CD8-positive, alpha-beta memory T cell (primary cell): ENCODE measurements around the gene KLHL25. TPM values are rescaled to one million over a fixed set of nuclear protein-coding genes. Genes with fewer than 3 reads are reported as not detected.
A peak's percentile ranks its signal among the peaks of the same experiment; 100 is the strongest.

Experiments used
- CTCF ChIA-PET: fragments of 350-600 bp; sonication (Branson Sonifier 250); formaldehyde crosslinking; loops from one replicate; lab custom pipeline; 2021; ENCODE audit warnings: antibody characterized with exemption; lab: Charles Lee
- POLR2A ChIA-PET: fragments of 350-600 bp; sonication (Branson Sonifier 250); formaldehyde crosslinking; loops from one replicate; lab custom pipeline; 2021; ENCODE audit warnings: antibody characterized with exemption; lab: Charles Lee
- DNase-seq, 5 donors: peaks; one replicate each; pipeline versions ENCODE4 v3.0.0 to v3.0.0-alpha.2; 2020 to 2022; ENCODE audit warnings: mixed read lengths in 1 of 5
- H3K27ac ChIP-seq: one replicate; pipeline ENCODE4 v1.7.0; 2013; ENCODE audit warnings: low read depth, mild to moderate bottlenecking, low read length, moderate library complexity
- H3K27me3 ChIP-seq: 2 replicates; pipeline ENCODE4 v1.7.0; 2013; ENCODE audit warnings: low read length, mild to moderate bottlenecking; ENCODE audit not compliant: insufficient read depth, poor library complexity, severe bottlenecking
- H3K36me3 ChIP-seq: 2 replicates; pipeline ENCODE4 v1.7.0; 2013; ENCODE audit warnings: mild to moderate bottlenecking, low read length, moderate library complexity; ENCODE audit not compliant: insufficient read depth
- H3K4me1 ChIP-seq: 2 replicates; pipeline ENCODE4 v1.7.0; 2013; ENCODE audit warnings: mild to moderate bottlenecking, low read length, moderate library complexity; ENCODE audit not compliant: insufficient read depth
- H3K4me3 ChIP-seq: 2 replicates; pipeline ENCODE4 v1.7.0; 2013; ENCODE audit warnings: mild to moderate bottlenecking, low read length
- H3K9me3 ChIP-seq: 2 replicates; pipeline ENCODE4 v1.7.0; 2013; ENCODE audit warnings: mild to moderate bottlenecking, low read length
- H3K27ac Mint-ChIP-seq, 8 donors: one replicate each; pipeline ENCODE4 v1.8.0; 2020 to 2021; ENCODE audit warnings: mixed read lengths in 8 of 8, mild to moderate bottlenecking in 6 of 8, inconsistent platforms in 3 of 8, moderate library complexity in 3 of 8
- H3K27me3 Mint-ChIP-seq, 2 donors: one replicate each; pipeline ENCODE4 v1.8.0; 2020 to 2021; ENCODE audit warnings: mixed read lengths in 2 of 2, mild to moderate bottlenecking in 1 of 2, moderate library complexity in 1 of 2
- H3K36me3 Mint-ChIP-seq, 3 donors: one replicate each; pipeline ENCODE4 v1.8.0; 2020 to 2021; ENCODE audit warnings: mixed read lengths in 3 of 3, inconsistent platforms in 1 of 3, mild to moderate bottlenecking in 1 of 3
- H3K4me1 Mint-ChIP-seq, 3 donors: one replicate each; pipeline ENCODE4 v1.8.0; 2020 to 2021; ENCODE audit warnings: mixed read lengths in 3 of 3, inconsistent platforms in 1 of 3, mild to moderate bottlenecking in 1 of 3
- H3K4me3 Mint-ChIP-seq, 7 donors: one replicate each; pipeline ENCODE4 v1.8.0; 2020 to 2021; ENCODE audit warnings: mixed read lengths in 7 of 7, mild to moderate bottlenecking in 6 of 7, moderate library complexity in 4 of 7, inconsistent platforms in 2 of 7
- H3K9me3 Mint-ChIP-seq, 5 donors: one replicate each; pipeline ENCODE4 v1.8.0; 2020 to 2022; ENCODE audit warnings: mixed read lengths in 5 of 5, mild to moderate bottlenecking in 3 of 5, moderate library complexity in 2 of 5, inconsistent platforms in 1 of 5
- polyA plus RNA-seq: library from polyadenylated mRNA; unstranded; fragments of 300-500 nt; fragmentation: Illumina TruSeq; gene quantifications from one replicate; pipeline ENCODE4 v1.2.3, GENCODE V29; 2021
- total RNA-seq, 2 experiments: library from RNA; stranded (reverse); gene quantifications; one replicate each; pipeline ENCODE4 v1.2.3, GENCODE V29; 2021

KLHL25 gene
- total and polyA plus RNA-seq, 3 experiments from 2014 or later = 0.75 to 5.4 (median 5.1) TPM

DNA sequence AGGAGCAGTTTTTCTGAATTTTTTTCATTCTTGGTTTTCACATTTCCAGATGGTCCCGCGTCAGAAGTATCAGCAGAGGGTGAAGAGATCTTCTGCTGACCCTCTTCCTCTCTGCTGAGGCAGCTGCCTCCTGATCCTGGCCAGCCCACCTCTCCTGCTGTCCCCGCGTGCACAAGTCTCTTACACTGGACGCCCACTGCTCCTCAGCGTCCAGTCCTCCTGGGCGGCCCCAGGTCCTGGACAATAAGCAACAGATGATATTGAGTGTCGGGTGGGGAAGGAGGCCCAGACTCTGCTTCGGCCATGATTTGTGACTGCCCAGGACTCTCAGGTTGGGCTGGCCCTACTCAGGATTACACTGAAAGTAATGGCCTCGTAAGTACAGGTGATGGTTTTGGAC lies 50.1 kb downstream of the KLHL25 start:
- Histone ChIP-seq H3K9me3 (no peaks in the 10 kb centered on the region), H3K4me3 (no peak overlapping the region), H3K4me1 (no peaks in the 10 kb centered on the region), H3K27me3 (no peaks in the 10 kb centered on the region), H3K36me3 (peaks cover 80% of the 10 kb centered on the region), H3K27ac (no peak overlapping the region)
- no peak for DNase-seq
- H3K27ac Mint-ChIP-seq = peak overlapping the region in 2 of 8 donors; percentile 45 to 75
- peaks cover 0 to 99% (median 26%) of the 10 kb centered on the region in 3 donors for H3K36me3 Mint-ChIP-seq
- ChIA-PET POLR2A (no interaction called here), CTCF (no interaction called here)
- H3K9me3 Mint-ChIP-seq = peaks cover 0 to 1% (median 0%) of the 10 kb centered on the region in 5 donors
- H3K27me3 Mint-ChIP-seq = no peaks in the 10 kb centered on the region
- H3K4me1 Mint-ChIP-seq = peaks cover 0 to 7% (median 5%) of the 10 kb centered on the region in 3 donors
- H3K4me3 Mint-ChIP-seq = no peak overlapping the region

DNA sequence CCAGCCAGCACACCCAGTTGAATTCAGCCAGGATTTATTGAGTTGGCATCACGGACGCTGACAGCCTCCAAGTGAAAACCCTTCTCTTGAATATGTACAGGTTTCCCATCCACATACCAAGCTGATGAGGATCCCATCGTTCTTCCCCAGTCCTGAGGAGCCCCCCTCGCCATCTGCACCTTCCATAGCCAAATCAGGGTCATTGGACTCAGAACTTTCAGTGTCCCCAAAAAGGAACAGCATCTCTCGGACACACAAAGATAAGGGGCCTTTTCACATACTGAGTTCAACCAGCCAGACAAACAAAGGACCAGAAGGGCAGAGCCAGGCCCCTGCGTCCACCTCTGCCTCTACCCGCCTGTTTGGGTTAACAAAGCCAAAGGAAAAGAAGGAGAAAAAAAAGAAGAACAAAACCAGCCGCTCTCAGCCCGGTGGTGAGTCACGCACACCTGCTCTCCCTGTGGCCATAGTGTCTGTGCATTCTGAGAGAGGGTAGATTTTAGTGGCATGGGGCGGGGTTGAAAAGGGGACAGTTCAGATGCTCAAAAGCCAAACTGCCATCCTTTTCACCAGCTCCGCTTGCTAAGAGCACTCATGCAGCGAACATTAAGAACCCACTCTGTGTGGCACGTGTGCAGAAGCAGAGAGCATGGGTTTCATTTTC lies 51.2 kb downstream of the KLHL25 start:
- no peaks in the 10 kb centered on the region for H3K27me3 Mint-ChIP-seq
- H3K4me3 Mint-ChIP-seq = no peak overlapping the region
- Histone ChIP-seq H3K4me3 (no peak overlapping the region), H3K9me3 (no peaks in the 10 kb centered on the region), H3K36me3 (peaks cover 84% of the 10 kb centered on the region), H3K27me3 (no peaks in the 10 kb centered on the region), H3K4me1 (no peaks in the 10 kb centered on the region), H3K27ac (no peak overlapping the region)
- ChIA-PET POLR2A (no interaction called here), CTCF (interaction anchor here (1.1 to 3.6 kb wide), 3 partner anchors 14 to 97 kb away, joined by 3 to 20 read pairs (median 7); no protein-coding TSS in a partner anchor)
- peaks cover 3 to 5% (median 3%) of the 10 kb centered on the region in 3 donors for H3K4me1 Mint-ChIP-seq
- DNase-seq = no peak
- H3K36me3 Mint-ChIP-seq = peaks cover 0 to 98% (median 30%) of the 10 kb centered on the region in 3 donors
- H3K27ac Mint-ChIP-seq = peak overlapping the region in 5 of 8 donors; percentile 5 to 75 (median 61)
- H3K9me3 Mint-ChIP-seq = peaks cover 0 to 1% (median 0%) of the 10 kb centered on the region in 5 donors

DNA sequence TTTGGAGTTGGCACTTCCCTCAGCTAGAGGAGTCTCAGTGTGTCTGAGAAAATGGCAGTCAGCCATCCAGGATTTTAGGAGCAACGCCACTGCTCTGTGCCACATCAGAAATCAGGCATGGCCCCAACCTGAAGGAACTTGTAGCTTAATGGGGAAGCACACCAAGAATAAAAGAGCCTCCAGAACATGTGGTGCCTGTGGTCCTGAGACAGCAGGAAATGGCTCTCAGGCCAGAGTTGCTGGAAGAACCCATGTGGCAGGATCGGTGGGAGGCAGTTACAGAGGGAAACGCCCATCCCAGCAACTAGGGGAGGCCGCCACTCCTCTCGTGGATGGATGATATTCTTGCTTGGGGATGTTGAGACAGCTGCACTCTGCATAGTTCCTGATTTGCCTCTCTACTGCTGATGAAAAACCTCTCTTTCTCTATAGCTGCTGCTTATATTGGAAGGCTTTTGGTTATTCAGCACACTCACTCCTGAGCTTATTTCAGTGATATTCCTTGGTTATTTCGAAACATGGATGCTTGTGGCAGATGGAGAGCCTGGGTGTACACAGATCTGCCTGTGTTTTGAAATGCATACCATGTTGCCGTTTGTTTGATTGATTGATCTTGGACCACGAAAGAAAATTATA lies 52.4 kb downstream of the KLHL25 start:
- peaks cover 0 to 97% (median 30%) of the 10 kb centered on the region in 3 donors for H3K36me3 Mint-ChIP-seq
- H3K27me3 ChIP-seq = no peaks in the 10 kb centered on the region
- no peaks in the 10 kb centered on the region for H3K9me3 Mint-ChIP-seq
- no peak overlapping the region for H3K4me3 ChIP-seq
- peak overlapping the region in 5 of 8 donors; percentile 26 to 85 (median 69) for H3K27ac Mint-ChIP-seq
- CTCF ChIA-PET = interaction anchor here (1.2 to 3.6 kb wide), 4 partner anchors 11 to 99 kb away, joined by 3 to 20 read pairs (median 7); no protein-coding TSS in a partner anchor
- H3K4me3 Mint-ChIP-seq = no peak overlapping the region
- H3K36me3 ChIP-seq = peaks cover 76% of the 10 kb centered on the region
- peaks cover 3 to 5% (median 3%) of the 10 kb centered on the region in 3 donors for H3K4me1 Mint-ChIP-seq
- no peaks in the 10 kb centered on the region for H3K27me3 Mint-ChIP-seq
- H3K9me3 ChIP-seq = no peaks in the 10 kb centered on the region
- H3K27ac ChIP-seq = no peak overlapping the region
- POLR2A ChIA-PET = no interaction called here
- DNase-seq = no peak
- H3K4me1 ChIP-seq = no peaks in the 10 kb centered on the region

DNA sequence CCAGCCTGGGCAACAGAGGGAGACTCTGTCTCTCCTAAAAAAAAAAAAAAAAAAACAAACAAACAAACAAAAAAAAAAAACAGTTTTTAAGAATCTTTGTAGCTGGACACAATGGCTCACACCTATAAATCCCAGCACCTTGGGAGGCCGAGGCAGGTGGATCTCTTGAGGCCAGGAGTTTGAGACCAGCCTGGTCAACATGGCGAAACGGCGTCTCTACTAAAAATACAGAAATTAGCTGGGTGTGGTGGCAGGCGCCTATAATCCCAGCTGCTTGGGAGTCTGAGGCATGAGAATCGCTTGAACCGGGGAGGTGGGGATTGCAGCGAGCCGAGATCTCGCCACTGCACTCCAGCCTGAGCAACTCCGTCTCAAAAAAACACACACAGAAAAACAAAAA lies 53.1 kb downstream of the KLHL25 start:
- H3K27ac Mint-ChIP-seq = peak overlapping the region in 3 of 8 donors; percentile 33 to 50 (median 42)
- Histone ChIP-seq H3K4me3 (no peak overlapping the region), H3K27ac (no peak overlapping the region), H3K36me3 (peaks cover 76% of the 10 kb centered on the region), H3K27me3 (no peaks in the 10 kb centered on the region), H3K4me1 (no peaks in the 10 kb centered on the region), H3K9me3 (no peaks in the 10 kb centered on the region)
- CTCF ChIA-PET = interaction anchor here (1.2 to 3.6 kb wide), 3 partner anchors 11 to 99 kb away, joined by 3 to 20 read pairs (median 7); no protein-coding TSS in a partner anchor
- no peaks in the 10 kb centered on the region for H3K27me3 Mint-ChIP-seq
- no peaks in the 10 kb centered on the region for H3K9me3 Mint-ChIP-seq
- POLR2A ChIA-PET = no interaction called here
- peaks cover 0 to 96% (median 26%) of the 10 kb centered on the region in 3 donors for H3K36me3 Mint-ChIP-seq
- H3K4me3 Mint-ChIP-seq = no peak overlapping the region
- H3K4me1 Mint-ChIP-seq = peaks cover 3 to 5% (median 3%) of the 10 kb centered on the region in 3 donors
- DNase-seq = no peak

DNA sequence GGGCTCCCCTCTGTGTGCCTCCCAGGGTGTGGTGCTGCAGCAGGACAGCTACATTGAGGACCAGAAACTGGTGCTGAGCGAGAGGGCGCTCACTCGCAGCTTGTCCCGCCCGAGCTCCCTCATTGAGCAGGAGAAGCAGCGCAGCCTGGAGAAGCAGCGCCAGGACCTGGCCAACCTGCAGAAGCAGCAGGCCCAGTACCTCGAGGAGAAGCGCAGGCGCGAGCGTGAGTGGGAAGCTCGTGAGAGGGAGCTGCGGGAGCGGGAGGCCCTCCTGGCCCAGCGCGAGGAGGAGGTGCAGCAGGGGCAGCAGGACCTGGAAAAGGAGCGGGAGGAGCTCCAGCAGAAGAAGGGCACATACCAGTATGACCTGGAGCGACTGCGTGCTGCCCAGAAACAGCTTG lies 53.7 kb downstream of the KLHL25 start:
- Mint-ChIP-seq H3K27me3 (no peaks in the 10 kb centered on the region), H3K36me3 (peaks cover 0 to 96% (median 23%) of the 10 kb centered on the region in 3 donors), H3K4me1 (peaks cover 3 to 5% (median 3%) of the 10 kb centered on the region in 3 donors), H3K4me3 (no peak overlapping the region), H3K27ac (peak overlapping the region in 2 of 8 donors; percentile 39 to 66), H3K9me3 (no peaks in the 10 kb centered on the region)
- Histone ChIP-seq H3K4me3 (no peak overlapping the region), H3K27me3 (no peaks in the 10 kb centered on the region), H3K27ac (no peak overlapping the region), H3K36me3 (peaks cover 76% of the 10 kb centered on the region), H3K4me1 (no peaks in the 10 kb centered on the region), H3K9me3 (no peaks in the 10 kb centered on the region)
- ChIA-PET POLR2A (no interaction called here), CTCF (interaction anchor here (1.4 to 3.6 kb wide), 3 partner anchors 10 to 103 kb away, joined by 3 to 20 read pairs (median 7); no protein-coding TSS in a partner anchor)
- no peak for DNase-seq

DNA sequence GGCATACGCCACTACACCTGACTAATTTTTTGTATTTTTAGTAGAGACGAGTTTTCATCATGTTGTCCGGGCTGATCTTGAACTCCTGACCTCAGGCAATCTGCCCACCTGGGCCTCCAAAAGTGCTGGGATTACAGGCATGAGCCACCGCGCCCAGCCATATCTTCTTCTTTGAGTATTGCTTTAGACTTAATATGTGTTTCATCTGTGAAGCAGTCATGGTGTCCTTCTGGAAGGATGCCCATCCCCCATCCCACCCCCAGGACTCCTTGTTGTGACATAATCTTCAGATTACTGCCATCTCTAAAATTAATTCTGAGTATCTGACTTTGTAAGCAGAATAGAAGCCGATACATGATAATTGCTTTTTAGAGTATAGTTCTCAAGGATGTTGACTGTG lies 57.7 kb downstream of the KLHL25 start:
- H3K4me1 ChIP-seq = no peaks in the 10 kb centered on the region
- no peak overlapping the region for H3K4me3 ChIP-seq
- H3K9me3 ChIP-seq = no peaks in the 10 kb centered on the region
- Mint-ChIP-seq H3K4me1 (peaks cover 6 to 17% (median 17%) of the 10 kb centered on the region in 3 donors), H3K36me3 (peaks cover 22 to 90% (median 38%) of the 10 kb centered on the region in 3 donors), H3K27me3 (no peaks in the 10 kb centered on the region), H3K4me3 (no peak overlapping the region), H3K9me3 (peaks cover 5 to 16% (median 11%) of the 10 kb centered on the region in 5 donors), H3K27ac (peak overlapping the region in 3 of 8 donors; percentile 10 to 47 (median 38))
- DNase-seq = no peak
- peaks cover 63% of the 10 kb centered on the region for H3K36me3 ChIP-seq
- ChIA-PET CTCF (no interaction called here), POLR2A (interaction anchor here (0.6 kb wide), 1 partner anchor 104 kb away, joined by 5 read pairs; no protein-coding TSS in a partner anchor)
- no peaks in the 10 kb centered on the region for H3K27me3 ChIP-seq
- H3K27ac ChIP-seq = no peak overlapping the region

DNA sequence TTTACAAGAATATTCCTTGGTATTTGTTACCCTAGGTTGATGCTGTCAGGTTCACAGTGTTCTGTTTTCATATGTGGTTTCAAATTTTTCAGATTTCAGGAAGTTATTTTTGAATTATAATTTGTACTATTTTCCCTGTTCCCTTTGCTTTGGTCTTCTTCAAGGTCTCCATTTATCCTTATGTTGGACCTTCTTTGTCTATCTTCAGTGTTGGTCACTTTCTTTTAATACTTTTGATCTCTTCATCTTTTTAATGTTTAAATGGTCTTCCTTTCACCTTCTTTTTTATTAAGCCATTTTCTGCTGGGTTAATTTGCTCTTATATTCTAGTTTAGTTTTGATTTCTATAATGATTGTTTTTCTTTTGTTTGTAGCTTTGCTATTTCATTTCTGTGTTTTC lies 61.3 kb downstream of the KLHL25 start:
- peaks cover 14 to 30% (median 25%) of the 10 kb centered on the region in 3 donors for H3K4me1 Mint-ChIP-seq
- POLR2A ChIA-PET = interaction anchor here (0.6 to 0.8 kb wide), 2 partner anchors 19 to 60 kb away, joined by 3 read pairs; no protein-coding TSS in a partner anchor
- Histone ChIP-seq H3K9me3 (no peaks in the 10 kb centered on the region), H3K4me3 (no peak overlapping the region), H3K27me3 (no peaks in the 10 kb centered on the region), H3K4me1 (no peaks in the 10 kb centered on the region), H3K27ac (no peak overlapping the region), H3K36me3 (peaks cover 61% of the 10 kb centered on the region)
- H3K4me3 Mint-ChIP-seq = no peak overlapping the region
- H3K36me3 Mint-ChIP-seq = peaks cover 27 to 89% (median 29%) of the 10 kb centered on the region in 3 donors
- peak overlapping the region in 4 of 8 donors; percentile 26 to 66 (median 52) for H3K27ac Mint-ChIP-seq
- no peaks in the 10 kb centered on the region for H3K27me3 Mint-ChIP-seq
- CTCF ChIA-PET = interaction anchor here (1.1 kb wide), 2 partner anchors 84 to 108 kb away, joined by 4 read pairs; no protein-coding TSS in a partner anchor
- DNase-seq = no peak
- H3K9me3 Mint-ChIP-seq = peaks cover 5 to 16% (median 11%) of the 10 kb centered on the region in 5 donors
